Measurements from ENCODE around the gene VPS25.

VPS25 gene

DNA sequence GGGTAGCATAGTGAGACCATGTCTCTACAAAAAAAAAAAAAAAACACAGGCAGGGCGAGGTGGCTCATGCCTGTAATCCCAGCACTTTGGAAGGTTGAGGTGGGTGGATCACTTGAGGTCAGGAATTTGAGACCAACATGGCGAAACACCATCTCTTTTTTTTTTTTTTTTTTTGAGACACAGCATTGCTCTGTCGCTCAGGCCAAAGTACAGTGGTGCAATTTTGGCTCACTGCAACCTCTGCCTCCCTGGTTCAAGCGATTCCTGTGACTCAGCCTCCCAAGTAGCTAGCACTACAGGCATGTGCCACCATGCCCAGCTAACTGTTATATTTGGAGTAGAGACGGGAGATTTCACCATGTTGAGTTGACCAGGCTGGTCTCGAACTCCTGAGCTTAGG is 7.1 kb upstream of the VPS25 start (continued):
- no peak for TF ChIP-seq KLF17 (tag by site-specific recombination; IDR thresholded peaks at IDR 0.05)
- no peak for TF ChIP-seq ZNF596 (tag by site-specific recombination; IDR thresholded peaks at IDR 0.05)
- TF ChIP-seq ZSCAN23 (tag by site-specific recombination; IDR thresholded peaks at IDR 0.05), result no peak

GRCh38 chr17:42767512-42767911 is 5.7 kb upstream of the VPS25 start:
- TF ChIP-seq KLF8 (tag by site-specific recombination; IDR thresholded peaks at IDR 0.05) (no peak), SP7 (tag by site-specific recombination; IDR thresholded peaks at IDR 0.05) (no peak), ZNF18 (tag by site-specific recombination; IDR thresholded peaks at IDR 0.05) (no peak), ZNF571 (tag by site-specific recombination; IDR thresholded peaks at IDR 0.05) (no peak), GLIS2 (tag by site-specific recombination; IDR thresholded peaks at IDR 0.05) (no peak), ZFP3 (tag by site-specific recombination; IDR thresholded peaks at IDR 0.05; ENCODE audit: low read depth) (no peak), ZNF2 (tag by site-specific recombination; IDR thresholded peaks at IDR 0.05) (no peak), ZNF549 (tag by site-specific recombination; IDR thresholded peaks at IDR 0.05) (no peak), ZFP41 (tag by site-specific recombination; IDR thresholded peaks at IDR 0.05; ENCODE audit: borderline replicate concordance) (no peak), ZNF10 (tag by site-specific recombination; IDR thresholded peaks at IDR 0.05) (no peak), ZNF76 (tag by site-specific recombination; IDR thresholded peaks at IDR 0.05; ENCODE audit: borderline replicate concordance, low read depth) (no peak), ZNF768 (tag by site-specific recombination; IDR thresholded peaks at IDR 0.05) (no peak), ZNF704 (tag by site-specific recombination; IDR thresholded peaks at IDR 0.05) (no peak), ZNF341 (tag by site-specific recombination; IDR thresholded peaks at IDR 0.05; ENCODE audit: low read depth) (no peak), ZNF843 (tag by site-specific recombination; IDR thresholded peaks at IDR 0.05) (no peak), ZNF362 (tag by site-specific recombination; IDR thresholded peaks at IDR 0.05) (no peak), ZNF148 (tag by site-specific recombination; IDR thresholded peaks at IDR 0.05; ENCODE audit: borderline replicate concordance) (no peak)
- TF ChIP-seq, protein P1, sequence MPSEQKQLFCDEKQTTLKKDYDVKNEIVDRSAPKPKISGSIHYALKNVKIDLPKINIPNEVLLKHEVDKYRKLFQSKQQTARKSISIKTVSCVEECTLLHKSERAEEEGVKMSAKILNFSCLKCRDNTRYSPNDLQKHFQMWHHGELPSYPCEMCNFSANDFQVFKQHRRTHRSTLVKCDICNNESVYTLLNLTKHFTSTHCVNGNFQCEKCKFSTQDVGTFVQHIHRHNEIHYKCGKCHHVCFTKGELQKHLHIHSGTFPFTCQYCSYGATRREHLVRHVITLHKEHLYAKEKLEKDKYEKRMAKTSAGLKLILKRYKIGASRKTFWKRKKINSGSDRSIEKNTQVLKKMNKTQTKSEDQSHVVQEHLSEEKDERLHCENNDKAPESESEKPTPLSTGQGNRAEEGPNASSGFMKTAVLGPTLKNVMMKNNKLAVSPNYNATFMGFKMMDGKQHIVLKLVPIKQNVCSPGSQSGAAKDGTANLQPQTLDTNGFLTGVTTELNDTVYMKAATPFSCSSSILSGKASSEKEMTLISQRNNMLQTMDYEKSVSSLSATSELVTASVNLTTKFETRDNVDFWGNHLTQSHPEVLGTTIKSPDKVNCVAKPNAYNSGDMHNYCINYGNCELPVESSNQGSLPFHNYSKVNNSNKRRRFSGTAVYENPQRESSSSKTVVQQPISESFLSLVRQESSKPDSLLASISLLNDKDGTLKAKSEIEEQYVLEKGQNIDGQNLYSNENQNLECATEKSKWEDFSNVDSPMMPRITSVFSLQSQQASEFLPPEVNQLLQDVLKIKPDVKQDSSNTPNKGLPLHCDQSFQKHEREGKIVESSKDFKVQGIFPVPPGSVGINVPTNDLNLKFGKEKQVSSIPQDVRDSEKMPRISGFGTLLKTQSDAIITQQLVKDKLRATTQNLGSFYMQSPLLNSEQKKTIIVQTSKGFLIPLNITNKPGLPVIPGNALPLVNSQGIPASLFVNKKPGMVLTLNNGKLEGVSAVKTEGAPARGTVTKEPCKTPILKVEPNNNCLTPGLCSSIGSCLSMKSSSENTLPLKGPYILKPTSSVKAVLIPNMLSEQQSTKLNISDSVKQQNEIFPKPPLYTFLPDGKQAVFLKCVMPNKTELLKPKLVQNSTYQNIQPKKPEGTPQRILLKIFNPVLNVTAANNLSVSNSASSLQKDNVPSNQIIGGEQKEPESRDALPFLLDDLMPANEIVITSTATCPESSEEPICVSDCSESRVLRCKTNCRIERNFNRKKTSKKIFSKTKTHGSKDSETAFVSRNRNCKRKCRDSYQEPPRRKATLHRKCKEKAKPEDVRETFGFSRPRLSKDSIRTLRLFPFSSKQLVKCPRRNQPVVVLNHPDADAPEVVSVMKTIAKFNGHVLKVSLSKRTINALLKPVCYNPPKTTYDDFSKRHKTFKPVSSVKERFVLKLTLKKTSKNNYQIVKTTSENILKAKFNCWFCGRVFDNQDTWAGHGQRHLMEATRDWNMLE (tag by site-specific recombination; conservative IDR thresholded peaks at IDR 0.05; ENCODE audit: low read depth), result no peak

More at GRCh38 chr17:42767512-42767911, 5.7 kb upstream of the VPS25 start:
- Histone ChIP-seq H3K4me1 (ENCODE audit: control insufficient read depth, insufficient read depth, low read length) (no peaks in the 10 kb centered on the region), H3K27ac (ENCODE audit: extremely low read depth, low read depth, low read length) (no peak overlapping the region), H3K36me3 (ENCODE audit: control insufficient read depth in 2 of 2, insufficient read depth in 1 of 2, low read length in 2 of 2) (no peaks in the 10 kb centered on the region; a peak in 1 of 3 replicates), H3K4me3 (ENCODE audit: low read depth, low read length) (no peak overlapping the region), H3K9me3 (ENCODE audit: control insufficient read depth, insufficient read depth, low read depth, low read length) (no peaks in the 10 kb centered on the region)
- POLR2A ChIA-PET, result interaction anchor here (0.6 to 1.7 kb wide), 3 partner anchors 13 to 78 kb away, joined by 3 to 5 read pairs (median 4); partner anchors contain the start of genes BECN1 and WNK4
- CTCF ChIA-PET, result interaction anchor here (0.6 to 0.9 kb wide), 2 partner anchors 21 to 87 kb away, joined by 3 read pairs; no protein-coding TSS in a partner anchor
